ENCODE results near the gene ENKD1.

DNA sequence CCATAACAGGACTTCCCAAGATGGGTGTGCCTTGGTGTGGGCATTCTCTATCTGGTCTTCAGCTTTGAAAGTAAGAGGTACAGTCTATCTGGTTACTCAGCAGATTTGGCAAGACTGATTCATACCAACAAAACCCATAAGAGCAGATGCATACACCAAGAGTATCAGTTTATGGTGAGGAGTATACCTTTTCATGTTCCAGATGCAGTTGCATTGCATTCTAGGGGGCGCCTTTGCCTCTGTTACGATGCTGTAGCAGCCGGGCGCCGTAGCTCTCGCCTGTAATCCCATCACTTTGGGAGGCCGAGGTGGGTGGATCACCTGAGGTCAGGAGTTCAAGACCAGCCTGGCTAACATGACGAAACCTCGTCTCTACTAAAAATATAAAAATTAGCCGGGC is 52.7 kb downstream of the ENKD1 start:
- no peak for TF ChIP-seq POLR2AphosphoS5 (IDR thresholded peaks at IDR 0.05; ENCODE audit: borderline replicate concordance, low read depth, low read length)
- TF ChIP-seq EZH2 (IDR thresholded peaks at IDR 0.05), result no peak

Data from SK-N-MC (cell line).